ENCODE results near the gene TBATA.

TBATA gene

DNA sequence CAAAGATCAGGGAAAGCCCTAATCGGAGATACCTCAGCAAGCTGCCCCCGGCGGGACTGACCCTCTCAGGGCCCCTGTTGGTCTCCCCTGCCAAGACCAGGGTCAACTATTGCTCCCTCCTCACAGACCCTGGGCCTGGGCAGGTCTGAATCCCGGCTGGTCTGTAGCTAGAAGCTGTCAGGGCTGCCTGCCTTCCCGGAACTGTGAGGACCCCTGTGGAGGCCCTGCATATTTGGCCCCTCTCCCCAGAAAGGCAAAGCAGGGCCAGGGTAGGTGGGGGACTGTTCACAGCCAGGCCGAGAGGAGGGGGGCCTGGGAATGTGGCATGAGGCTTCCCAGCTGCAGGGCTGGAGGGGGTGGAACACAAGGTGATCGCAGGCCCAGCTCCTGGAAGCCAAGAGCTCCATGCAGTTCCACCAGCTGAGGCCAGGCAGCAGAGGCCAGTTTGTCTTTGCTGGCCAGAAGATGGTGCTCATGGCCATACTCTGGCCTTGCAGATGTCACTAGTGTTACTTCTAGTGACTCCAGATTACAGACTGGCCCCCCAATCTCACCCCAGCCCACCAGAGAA is 24.1 kb downstream of the TBATA start:
- no peak for FAIRE-seq

DNA sequence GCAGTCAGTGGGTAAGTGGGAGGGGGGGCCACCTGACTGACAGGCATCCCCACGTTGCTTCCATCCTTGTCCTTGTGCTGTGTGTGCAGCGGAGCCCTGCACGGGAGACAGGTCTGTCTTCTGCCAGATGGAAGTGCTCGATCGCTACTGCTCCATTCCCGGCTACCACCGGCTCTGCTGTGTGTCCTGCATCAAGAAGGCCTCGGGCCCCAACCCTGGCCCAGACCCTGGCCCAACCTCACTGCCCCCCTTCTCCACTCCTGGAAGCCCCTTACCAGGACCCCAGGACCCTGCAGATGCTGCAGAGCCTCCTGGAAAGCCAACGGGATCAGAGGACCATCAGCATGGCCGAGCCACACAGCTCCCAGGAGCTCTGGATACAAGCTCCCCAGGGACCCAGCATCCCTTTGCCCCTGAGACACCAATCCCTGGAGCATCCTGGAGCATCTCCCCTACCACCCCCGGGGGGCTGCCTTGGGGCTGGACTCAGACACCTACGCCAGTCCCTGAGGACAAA is 24.8 kb downstream of the TBATA start:
- no peak for FAIRE-seq

DNA sequence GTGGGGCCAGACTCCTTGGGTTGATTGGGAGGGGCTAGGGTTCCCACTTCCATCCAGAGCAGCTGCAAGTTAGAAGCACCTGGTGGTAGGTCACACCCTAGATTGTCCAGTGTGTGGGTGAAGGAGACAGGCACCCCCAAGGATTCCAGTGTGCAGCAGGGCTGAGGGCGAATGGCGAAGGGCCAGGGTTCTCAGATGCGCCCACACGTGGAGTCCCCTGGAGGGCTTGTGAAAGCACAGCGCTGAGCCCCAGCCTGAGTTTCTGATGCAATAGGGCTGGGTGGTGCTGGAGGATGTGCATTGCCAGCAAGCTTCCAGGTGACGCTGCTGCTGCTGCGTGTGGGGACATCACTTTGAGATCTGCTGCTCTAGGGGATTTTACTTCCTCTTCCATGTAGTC is 25.4 kb downstream of the TBATA start:
- FAIRE-seq: no peak

DNA sequence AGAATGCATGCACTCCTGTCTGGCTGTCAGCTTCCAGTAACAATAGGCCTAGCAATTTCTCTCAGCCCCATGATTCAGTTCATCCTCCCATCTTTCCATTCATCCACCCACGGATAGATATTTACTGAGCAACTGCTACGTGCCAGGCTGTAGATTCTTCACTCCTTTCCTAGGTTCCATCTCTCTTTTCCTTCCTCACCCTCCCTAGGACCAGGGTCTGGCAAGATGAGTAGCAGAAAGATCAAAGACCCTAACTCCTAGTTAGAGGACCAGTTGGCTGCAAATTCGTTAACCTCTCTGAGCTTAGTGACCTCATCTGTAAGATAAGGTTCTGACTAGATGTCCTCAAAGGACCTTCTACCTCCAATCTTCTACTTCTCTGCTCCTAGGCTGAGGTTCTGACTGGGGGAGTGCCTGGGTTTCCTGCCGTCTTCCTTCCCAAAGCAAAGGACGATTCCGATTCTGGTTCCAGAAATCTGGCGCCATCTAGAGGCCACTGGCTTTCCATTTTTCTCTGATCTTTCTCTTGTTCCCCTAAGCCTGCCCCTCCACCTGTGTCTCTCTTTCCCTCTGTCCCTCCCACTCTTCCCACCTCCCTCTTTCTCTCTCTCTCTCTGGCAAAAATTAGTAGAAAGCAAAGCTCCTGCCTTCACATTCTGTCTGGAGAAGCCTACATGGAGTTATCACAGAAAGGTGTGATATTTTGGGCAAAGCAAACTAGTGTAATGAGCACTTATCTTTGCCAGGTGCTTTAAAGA is 26.2 kb downstream of the TBATA start:
- no peak for FAIRE-seq

DNA sequence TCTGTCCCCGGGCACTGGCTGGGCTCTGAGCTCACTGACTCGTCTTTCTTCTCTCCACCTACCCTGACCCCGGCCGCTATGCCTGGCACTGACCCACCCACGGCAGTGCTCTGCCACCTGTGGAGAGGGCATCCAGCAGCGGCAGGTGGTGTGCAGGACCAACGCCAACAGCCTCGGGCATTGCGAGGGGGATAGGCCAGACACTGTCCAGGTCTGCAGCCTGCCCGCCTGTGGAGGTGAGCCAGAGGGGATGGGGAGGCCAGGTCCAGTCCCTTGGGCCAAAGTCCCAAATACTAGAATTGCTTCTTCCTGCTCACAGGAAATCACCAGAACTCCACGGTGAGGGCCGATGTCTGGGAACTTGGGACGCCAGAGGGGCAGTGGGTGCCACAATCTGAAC is 27.3 kb downstream of the TBATA start:
- no peak for FAIRE-seq

DNA sequence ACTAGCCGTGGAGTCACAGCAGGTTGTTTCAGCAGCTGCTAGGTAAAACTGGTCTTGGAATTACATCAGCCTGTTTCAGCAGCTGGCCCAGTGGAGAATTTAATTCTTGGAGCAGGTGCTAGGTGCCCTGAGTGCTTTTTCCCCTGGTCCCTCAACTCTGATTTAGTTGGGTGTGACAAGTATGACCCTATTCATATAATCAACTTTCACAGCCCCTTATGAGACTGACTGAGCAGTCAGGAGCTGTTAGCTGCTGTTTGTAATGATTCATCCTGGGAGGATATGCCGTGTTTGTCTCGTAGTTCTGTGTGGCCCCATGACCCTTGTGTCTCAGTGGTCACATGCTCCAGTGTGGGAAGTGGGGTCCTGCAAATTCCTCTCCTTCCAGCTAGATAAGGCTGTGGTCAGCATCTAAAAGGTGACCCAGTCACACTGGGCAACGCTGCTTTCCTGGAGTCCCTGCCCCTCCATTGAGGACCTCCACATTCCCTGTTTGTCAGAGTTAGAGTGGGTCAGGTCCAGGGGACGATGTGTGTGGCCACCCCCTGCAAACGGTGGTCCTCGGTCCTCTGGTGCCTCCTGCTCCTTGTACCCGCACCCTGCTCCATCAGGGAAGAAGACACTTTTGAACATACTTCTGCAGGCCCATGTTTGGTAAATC is 28.3 kb downstream of the TBATA start:
- FAIRE-seq: no peak

DNA sequence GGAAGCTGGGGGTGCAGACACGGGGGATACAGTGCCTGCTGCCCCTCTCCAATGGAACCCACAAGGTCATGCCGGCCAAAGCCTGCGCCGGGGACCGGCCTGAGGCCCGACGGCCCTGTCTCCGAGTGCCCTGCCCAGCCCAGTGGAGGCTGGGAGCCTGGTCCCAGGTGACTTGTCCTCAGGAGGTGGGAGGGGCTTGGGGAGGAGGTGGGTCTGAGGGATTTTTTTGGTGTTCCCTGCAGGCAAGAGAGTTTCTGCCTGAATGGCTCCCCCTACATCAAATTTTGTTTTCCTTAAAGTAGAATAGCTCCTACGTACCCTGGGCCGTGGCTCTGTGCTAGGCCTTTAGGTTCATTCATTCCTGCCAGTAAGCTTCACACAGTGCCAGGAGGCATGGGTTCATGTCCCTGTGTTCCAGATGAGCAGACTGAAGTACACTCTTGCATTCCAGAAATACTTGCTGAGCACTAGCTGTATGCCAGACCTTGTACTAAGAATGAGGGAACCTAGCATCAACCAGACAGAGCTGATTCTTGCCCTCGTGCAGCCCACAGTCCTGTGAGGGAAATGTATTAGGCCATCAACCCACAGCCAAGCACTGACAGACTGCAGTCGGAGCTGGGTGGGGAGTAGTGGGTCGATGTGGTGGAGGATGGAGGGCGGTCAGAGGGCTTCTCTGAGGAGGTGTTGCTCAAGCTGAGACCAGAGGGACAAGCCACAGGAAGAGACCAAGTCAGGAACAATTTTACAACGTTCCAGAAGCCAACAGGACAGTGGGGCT is 31.1 kb downstream of the TBATA start:
- no peak for FAIRE-seq

DNA sequence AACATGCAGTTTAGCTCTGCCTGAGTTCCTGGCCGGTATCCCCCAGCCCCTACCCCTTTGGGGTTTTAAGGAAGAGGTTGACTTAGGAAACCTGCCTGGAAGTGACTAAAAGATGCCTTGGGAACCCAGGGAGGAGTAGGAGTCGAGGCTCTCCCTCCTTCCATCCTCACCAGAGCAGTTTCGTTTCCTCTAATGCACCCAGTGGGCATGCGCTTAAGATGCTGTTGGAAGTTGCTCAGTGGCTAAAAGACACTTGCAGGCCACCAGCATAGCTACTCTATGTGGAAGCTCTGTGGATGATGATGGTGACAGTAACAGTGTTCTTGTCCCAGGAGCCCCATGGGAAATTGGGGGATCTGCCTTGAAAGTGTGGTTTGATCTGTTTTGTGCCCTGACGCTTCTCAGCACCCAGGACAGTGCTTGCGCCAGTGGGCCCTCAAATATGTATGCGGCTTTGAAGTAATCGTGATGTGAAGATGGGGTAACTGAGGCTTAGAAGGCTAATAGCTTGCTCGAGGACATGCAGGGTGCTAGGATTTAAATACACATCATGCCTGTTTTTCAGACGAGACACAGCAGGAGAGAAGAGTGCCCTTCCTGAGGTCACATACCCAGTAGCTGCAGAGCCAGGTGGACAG is 32.0 kb downstream of the TBATA start:
- FAIRE-seq: no peak

DNA sequence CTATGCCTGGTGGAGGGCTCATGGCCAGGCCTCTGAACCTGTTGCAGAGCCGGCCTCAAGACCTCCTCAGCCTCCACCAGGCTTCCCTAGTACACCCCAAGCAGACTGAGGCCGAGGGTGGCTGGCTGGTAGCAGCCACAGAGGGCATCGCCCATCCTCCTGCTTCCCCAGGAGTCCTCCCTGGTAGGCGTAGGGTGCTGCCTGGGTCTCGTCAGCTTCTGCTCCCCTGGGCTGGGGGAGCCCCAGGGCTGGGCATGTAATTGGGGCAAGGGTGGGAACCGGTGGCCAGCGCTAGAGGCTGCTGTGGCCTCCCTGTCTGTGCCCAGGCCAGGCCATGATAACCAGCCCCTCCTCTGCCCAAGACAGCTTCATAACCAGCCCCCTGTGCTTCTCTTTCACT is 32.6 kb downstream of the TBATA start:
- FAIRE-seq: no peak

DNA sequence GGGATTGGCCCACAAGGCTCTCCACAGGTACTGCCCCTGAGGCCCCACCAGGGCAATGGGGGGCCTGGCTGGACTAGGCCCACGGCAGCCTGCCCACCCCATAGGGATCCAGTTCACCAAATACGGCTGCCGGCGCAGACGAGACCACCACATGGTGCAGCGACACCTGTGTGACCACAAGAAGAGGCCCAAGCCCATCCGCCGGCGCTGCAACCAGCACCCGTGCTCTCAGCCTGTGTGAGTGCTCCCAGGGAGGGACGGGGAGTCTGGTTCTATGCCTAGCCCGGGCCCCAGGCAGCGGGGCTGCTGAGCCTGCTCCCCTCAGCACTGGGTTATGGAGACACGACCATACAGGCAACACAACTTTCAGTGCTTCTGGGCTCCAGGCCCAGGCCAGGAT is 33.2 kb downstream of the TBATA start:
- no peak for FAIRE-seq

DNA sequence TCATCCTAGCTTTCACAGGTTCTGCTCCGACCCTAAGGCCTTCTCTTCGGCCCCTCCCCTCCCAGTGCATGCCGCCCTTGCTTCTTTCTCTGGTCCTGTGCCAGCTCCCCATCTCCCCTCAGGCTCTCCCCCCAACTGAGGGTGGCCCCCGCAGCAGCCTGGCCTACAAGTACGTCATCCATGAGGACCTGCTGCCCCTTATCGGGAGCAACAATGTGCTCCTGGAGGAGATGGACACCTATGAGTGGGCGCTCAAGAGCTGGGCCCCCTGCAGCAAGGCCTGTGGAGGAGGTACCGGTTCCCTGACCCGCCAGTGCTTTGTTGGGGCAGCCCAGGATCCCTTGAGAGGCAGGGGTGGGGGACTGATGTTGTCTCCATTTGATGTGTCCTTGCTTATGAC is 33.8 kb downstream of the TBATA start:
- FAIRE-seq: no peak

DNA sequence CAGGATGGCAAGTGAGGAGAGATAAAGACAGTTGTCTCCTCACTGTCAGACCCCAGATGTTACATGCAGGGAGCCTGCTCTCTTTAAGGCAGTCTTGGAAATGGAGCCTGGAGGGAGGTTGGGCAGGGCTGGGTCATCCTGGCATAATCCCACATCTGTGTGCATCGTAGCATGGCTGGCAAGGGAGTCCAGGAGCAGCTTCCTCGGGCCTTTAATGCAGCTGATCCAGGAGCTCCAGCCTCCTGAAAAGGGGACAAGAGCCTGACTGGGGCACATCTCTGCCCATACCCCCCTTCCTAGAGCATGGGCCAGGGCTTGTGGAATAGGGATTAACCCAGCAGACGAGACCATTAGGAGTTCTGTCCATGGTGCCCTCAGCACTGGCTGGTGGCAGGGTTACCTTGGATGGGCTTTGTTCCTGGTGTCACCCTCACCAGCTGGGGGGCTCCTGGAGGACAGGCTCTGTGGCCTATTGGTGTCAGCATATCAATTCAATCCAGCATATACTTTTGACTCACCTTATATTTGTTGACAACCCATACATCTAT is 34.9 kb downstream of the TBATA start:
- FAIRE-seq: no peak

DNA sequence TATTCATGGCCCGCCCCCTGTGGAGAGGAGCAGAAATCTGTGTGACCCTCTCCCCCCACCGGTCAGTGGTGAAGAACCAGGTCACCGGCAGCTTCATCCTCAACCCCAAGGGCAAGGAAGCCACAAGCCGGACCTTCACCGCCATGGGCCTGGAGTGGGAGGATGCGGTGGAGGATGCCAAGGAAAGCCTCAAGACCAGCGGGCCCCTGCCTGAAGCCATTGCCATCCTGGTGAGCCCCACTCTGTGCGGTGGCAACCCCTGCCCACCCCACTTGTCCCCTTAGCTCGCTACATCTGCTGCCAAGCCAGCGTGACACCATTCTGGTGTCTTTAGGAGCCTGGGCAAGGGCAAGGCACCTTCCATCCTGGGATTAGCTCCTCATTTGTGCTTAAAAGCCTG is 35.4 kb downstream of the TBATA start:
- no peak for FAIRE-seq

DNA sequence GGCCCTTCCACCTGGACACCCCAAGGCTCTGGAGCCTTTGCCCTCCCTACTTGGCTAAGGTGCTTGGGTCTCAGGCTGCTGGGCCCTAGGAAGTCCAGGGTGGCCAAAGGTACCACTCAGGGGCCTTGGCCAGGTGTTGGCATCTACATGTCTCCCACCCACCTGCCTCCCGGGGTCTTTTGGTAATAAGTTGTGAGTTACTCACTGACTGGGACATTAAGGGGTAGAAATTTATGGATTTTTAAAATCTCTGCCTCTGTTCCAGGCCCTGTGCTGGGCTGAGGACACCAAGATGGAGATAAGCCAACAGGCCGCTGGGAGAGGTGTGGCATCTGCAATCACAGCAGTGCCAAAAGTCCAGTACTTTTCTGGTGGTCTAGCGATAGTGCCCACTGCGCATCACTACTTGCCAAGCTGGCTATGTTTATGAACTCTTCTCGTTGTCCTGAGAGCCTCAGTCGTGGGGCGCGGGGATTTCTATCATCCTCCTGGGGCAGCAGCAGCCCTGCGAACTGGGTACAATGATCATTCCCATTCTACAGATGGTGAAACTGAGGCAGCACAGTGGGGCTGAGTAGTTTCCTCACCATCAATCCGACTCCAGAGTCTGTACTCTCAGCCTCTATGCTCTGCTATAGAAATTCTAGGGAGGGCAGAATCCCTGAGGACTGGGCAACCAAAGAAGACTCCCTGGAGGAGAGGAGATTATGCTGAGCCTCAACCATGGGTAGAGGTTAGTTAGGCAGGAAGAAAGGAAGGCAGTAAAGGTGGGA is 36.2 kb downstream of the TBATA start:
- no peak for FAIRE-seq

DNA sequence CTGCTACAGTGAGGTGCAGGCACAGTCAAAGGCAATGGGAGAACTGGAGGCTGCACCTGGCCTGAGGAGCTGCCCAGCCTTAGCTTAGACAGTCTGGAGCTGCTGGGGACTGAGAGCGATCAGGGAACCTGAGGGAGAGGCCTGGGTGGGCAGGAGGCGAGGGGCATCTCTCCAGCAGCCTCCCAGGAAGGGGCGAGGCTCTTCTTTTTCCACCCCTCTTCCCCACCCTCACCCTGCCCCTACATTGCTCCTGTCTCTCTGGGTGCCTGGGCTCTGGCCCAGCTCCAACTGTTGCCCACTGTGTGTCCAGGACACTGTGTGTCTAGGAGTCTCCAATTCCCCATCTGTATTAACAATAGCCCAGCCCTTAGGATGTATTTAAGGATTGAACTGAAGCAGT is 36.9 kb downstream of the TBATA start:
- FAIRE-seq: no peak

DNA sequence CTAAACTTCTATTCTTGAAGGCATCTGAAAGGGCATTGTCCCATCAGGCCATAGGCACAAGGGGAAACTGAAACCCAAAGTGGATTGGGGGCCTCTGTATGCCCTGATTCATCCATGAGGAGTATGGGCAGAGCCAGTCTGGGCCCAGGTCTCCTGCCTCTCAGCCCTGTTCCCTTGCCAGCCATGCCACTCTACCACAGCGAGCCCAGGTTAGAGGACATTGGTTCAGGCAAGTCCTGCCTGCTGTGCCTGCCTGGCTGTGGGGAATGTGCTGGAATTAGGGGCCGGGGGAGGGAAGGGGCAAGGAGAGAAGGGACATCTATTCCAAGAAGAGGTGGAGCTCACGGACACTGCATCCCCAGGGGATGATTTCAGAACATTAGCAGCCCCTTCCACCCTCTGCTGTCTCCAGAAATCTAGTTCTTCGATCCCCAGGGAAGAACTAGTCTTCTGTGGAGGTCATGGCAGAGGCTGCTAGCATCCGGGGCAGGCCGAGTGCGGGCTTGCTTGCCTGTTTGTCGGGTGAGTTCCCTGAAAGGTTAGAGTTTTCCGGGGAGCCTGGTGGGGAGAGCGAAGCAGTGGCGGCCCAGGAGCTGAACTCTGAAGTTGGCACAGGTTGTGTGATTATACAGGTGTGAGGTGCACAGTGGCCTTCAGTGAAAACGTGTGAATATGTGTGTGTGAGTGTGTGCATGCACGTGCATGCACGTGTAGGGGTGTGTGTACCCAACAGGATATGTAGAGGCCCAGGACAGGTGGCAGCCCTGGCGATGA is 37.8 kb downstream of the TBATA start:
- FAIRE-seq: no peak

DNA sequence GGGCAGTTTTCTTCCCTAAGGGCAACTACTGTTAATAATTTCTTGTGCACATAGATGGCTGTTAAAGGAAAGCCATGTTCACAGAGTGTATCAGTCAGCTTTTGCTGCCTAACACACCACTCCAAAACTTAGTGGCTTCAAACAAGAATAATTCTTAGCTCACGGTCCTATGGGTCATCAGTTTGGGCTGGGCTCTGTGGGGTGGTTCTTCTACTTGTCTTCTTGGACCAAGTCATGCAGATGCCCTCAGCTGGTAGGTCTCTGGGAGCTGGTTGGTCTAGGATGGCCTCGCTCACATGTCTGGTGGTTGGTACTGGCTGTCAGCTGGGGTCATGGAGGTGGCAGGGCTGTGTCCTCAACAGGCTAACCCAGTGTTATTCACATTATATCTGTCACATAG is 39.6 kb downstream of the TBATA start:
- no peak for FAIRE-seq

DNA sequence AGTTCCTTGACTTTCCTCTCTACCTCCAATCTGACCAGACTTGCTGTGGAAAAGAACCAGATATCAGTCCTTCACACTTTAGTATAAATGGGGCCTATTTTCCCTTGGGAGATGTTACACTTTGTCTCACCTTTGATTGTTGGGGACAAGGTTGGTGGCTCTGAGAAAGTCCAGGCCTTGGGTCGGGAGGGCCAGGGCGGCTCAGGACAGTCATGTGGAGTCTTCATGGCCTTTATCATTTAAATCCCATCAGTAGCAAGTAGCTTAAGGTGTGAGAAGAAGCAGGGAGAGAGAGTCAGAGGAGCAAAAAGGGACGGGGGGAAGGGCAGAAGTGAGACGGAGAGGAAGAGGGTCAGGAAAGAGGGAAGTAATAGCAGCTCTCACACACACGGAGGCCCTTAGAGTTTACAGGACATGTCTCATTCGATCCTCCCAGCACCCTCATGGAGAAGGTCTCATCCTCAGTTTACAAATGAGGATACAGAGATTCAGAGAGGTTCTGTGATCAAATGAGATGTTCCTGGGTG is 40.5 kb downstream of the TBATA start:
- FAIRE-seq: no peak

DNA sequence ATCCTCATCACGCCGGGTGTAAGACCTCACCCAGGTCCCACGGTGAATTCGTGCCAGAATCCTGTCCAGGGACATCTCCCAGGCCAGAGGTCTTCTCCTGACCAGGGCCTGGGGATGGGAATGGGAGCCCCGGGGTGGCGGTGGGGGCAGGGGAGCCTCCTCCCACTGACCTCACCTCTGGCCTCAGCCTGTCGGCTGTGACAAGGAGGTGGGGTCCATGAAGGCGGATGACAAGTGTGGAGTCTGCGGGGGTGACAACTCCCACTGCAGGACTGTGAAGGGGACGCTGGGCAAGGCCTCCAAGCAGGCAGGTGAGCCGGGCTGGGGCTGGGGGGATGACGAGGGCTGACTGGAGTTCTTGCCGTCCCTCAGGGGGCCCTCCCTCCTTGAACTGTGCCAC is 41.3 kb downstream of the TBATA start:
- no peak for FAIRE-seq

DNA sequence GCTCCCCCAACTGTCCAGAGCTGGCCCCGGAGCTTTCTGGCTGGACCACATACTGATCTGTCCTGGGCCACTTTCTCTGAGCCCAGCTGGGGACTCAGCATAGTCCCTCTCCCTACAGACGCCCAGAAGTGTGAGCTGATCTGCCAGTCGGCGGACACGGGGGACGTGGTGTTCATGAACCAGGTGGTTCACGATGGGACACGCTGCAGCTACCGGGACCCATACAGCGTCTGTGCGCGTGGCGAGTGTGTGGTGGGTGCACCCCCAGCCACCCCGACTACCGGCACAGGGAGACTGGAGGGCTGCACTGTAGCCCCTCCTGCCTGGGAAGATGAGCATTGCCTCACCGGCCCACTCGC is 41.8 kb downstream of the TBATA start:
- no peak for FAIRE-seq

Data from endometrium (tissue), 2 donors.